CD1c-positive myeloid dendritic cell (primary cell): ENCODE measurements around the gene ARFGEF3.

Source experiments
- DNase-seq: peaks from one replicate; pipeline ENCODE4 v3.0.0-alpha.2; 2016; ENCODE audit errors: extremely low spot score

The ARFGEF3 gene

GRCh38 chr6:138162955-138163575 lies 1.3 kb downstream of the ARFGEF3 start:
- DNase-seq, result no peak

- no peak for DNase-seq
These were observed 13.9 kb downstream of the ARFGEF3 start for GRCh38 chr6:138175596-138175995.

- DNase-seq, result no peak
These were observed 15.0 kb downstream of the ARFGEF3 start for GRCh38 chr6:138176652-138177232.

GRCh38 chr6:138182939-138183789 lies 21.4 kb downstream of the ARFGEF3 start:
- no peak for DNase-seq

- no peak for DNase-seq
These were observed 22.0 kb downstream of the ARFGEF3 start for GRCh38 chr6:138183790-138184134.

GRCh38 chr6:138184230-138184629 lies 22.5 kb downstream of the ARFGEF3 start:
- no peak for DNase-seq

GRCh38 chr6:138187156-138187555 lies 25.4 kb downstream of the ARFGEF3 start:
- no peak for DNase-seq

GRCh38 chr6:138188278-138188941 lies 26.7 kb downstream of the ARFGEF3 start:
- DNase-seq, result no peak

GRCh38 chr6:138194287-138194686 lies 32.5 kb downstream of the ARFGEF3 start:
- DNase-seq, result no peak

- DNase-seq, result no peak
These were observed 34.5 kb downstream of the ARFGEF3 start for GRCh38 chr6:138196122-138196738.

GRCh38 chr6:138197570-138197969 lies 35.8 kb downstream of the ARFGEF3 start:
- no peak for DNase-seq

- DNase-seq, result no peak
These were observed 36.8 kb downstream of the ARFGEF3 start for GRCh38 chr6:138198430-138199091.

GRCh38 chr6:138201836-138202235 lies 40.1 kb downstream of the ARFGEF3 start:
- DNase-seq, result no peak

- no peak for DNase-seq
These were observed 41.6 kb downstream of the ARFGEF3 start for GRCh38 chr6:138203315-138203714.

GRCh38 chr6:138204303-138204702 lies 42.6 kb downstream of the ARFGEF3 start:
- DNase-seq, result no peak

GRCh38 chr6:138204792-138205384 lies 43.1 kb downstream of the ARFGEF3 start:
- no peak for DNase-seq

- no peak for DNase-seq
These were observed 43.8 kb downstream of the ARFGEF3 start for GRCh38 chr6:138205437-138206094.

- DNase-seq, result no peak
These were observed 45.1 kb downstream of the ARFGEF3 start for GRCh38 chr6:138206862-138207261.

- DNase-seq, result no peak
These were observed 49.4 kb downstream of the ARFGEF3 start for GRCh38 chr6:138211048-138211581.

- DNase-seq, result no peak
These were observed 49.9 kb downstream of the ARFGEF3 start for GRCh38 chr6:138211601-138212000.
